ENCODE data around the gene CLINT1.

CLINT1 gene

GRCh38 chr5:157772127-157772526, 86.8 kb downstream of the CLINT1 start:
- DNase-seq: no peak
- intact Hi-C loops (cut with DNase I): no loop called here

GRCh38 chr5:157770665-157771064, 88.3 kb downstream of the CLINT1 start:
- intact Hi-C loops (cut with DNase I): no loop called here
- DNase-seq: no peak

GRCh38 chr5:157767689-157768088, 91.3 kb downstream of the CLINT1 start:
- DNase-seq: no peak
- intact Hi-C loops (cut with DNase I): no loop called here

- intact Hi-C loops (cut with DNase I): no loop called here
- no peak for DNase-seq
Measured at GRCh38 chr5:157766902-157767301, 92.0 kb downstream of the CLINT1 start.

GRCh38 chr5:157766442-157766841, 92.5 kb downstream of the CLINT1 start:
- intact Hi-C loops (cut with DNase I): no loop called here
- no peak for DNase-seq

GRCh38 chr5:157764531-157764930, 94.4 kb downstream of the CLINT1 start:
- intact Hi-C loops (cut with DNase I): no loop called here
- DNase-seq: peak in 1 of 42 donors; percentile 31

GRCh38 chr5:157761690-157762621, 97.0 kb downstream of the CLINT1 start:
- intact Hi-C loops (cut with DNase I): no loop called here
- peak in 19 of 42 donors; percentile 8 to 68 (median 42) for DNase-seq

- intact Hi-C loops (cut with DNase I): no loop called here
- no peak for DNase-seq
Measured at GRCh38 chr5:157758706-157759105, 100.2 kb downstream of the CLINT1 start.

- DNase-seq: no peak
- intact Hi-C loops (cut with DNase I): no loop called here
Measured at GRCh38 chr5:157756122-157756521, 102.8 kb downstream of the CLINT1 start.

- intact Hi-C loops (cut with DNase I): no loop called here
- no peak for DNase-seq
Measured at GRCh38 chr5:157750320-157750719, 108.6 kb downstream of the CLINT1 start.

GRCh38 chr5:157749462-157749799, 109.5 kb downstream of the CLINT1 start:
- intact Hi-C loops (cut with DNase I): loop anchor here (10.0 kb wide), 1 partner anchor 495 kb away; no protein-coding TSS in a partner anchor
- no peak for DNase-seq

GRCh38 chr5:157748760-157749461, 110.0 kb downstream of the CLINT1 start:
- DNase-seq: peak in 25 of 42 donors; percentile 15 to 79 (median 42)
- intact Hi-C loops (cut with DNase I): loop anchor here (10.0 kb wide), 1 partner anchor 494 kb away; no protein-coding TSS in a partner anchor

GRCh38 chr5:157747766-157748700, 110.9 kb downstream of the CLINT1 start:
- DNase-seq: no peak

GRCh38 chr5:157747173-157747740, 111.7 kb downstream of the CLINT1 start:
- intact Hi-C loops (cut with DNase I): loop anchor here (10.0 kb wide), 1 partner anchor 492 kb away; no protein-coding TSS in a partner anchor
- no peak for DNase-seq

More at GRCh38 chr5:157747766-157748700, 110.9 kb downstream of the CLINT1 start:
- intact Hi-C loops (cut with DNase I): loop anchor here (10.0 kb wide), 1 partner anchor 493 kb away; no protein-coding TSS in a partner anchor

GRCh38 chr5:157745041-157745456, 113.9 kb downstream of the CLINT1 start:
- intact Hi-C loops (cut with DNase I): loop anchor here (10.0 kb wide), 1 partner anchor 490 kb away; no protein-coding TSS in a partner anchor
- DNase-seq: no peak

- DNase-seq: peak in 9 of 42 donors; percentile 9 to 47 (median 22)
- intact Hi-C loops (cut with DNase I): loop anchor here (10.0 kb wide), 1 partner anchor 490 kb away; no protein-coding TSS in a partner anchor
Measured at GRCh38 chr5:157744051-157745011, 114.6 kb downstream of the CLINT1 start.
